GM20000 (cell line): ENCODE results near the gene TANGO6.
"Not testable (repeated sequence)": the region's sequence is repeated elsewhere in the genome, so short reads cannot be mapped to it uniquely, and the experiment has no call there.

Experiments used
- DNase-seq: peaks from one replicate; pipeline ENCODE4 v3.0.0; 2012; ENCODE audit warnings: low spot score
- CTCF ChIP-seq: IDR thresholded peaks from 2 replicates; pipeline ENCODE4 v1.5.1; 2012; ENCODE audit warnings: mild to moderate bottlenecking, control low read depth; ENCODE audit errors: extremely low read depth, missing control alignments

The TANGO6 gene

GRCh38 chr16:69040144-69040909, 197.0 kb downstream of the TANGO6 start:
- TF ChIP-seq CTCF = no peak
- no peak for DNase-seq

GRCh38 chr16:69048328-69049120, 205.2 kb downstream of the TANGO6 start:
- no peak for TF ChIP-seq CTCF
- no peak for DNase-seq

GRCh38 chr16:69049146-69049545, 205.8 kb downstream of the TANGO6 start:
- TF ChIP-seq CTCF = no peak
- no peak for DNase-seq

GRCh38 chr16:69049603-69050375, 206.5 kb downstream of the TANGO6 start:
- TF ChIP-seq CTCF = no peak
- no peak for DNase-seq

- not testable (repeated sequence) for DNase-seq
Measured at GRCh38 chr16:69051517-69051830, 208.1 kb downstream of the TANGO6 start.

GRCh38 chr16:69055008-69055407, 211.7 kb downstream of the TANGO6 start:
- TF ChIP-seq CTCF = no peak
- DNase-seq = no peak

- TF ChIP-seq CTCF = no peak
- no peak for DNase-seq
Measured at GRCh38 chr16:69055980-69056379, 212.6 kb downstream of the TANGO6 start.
